ENCODE data around the gene BTBD6. TPM values are rescaled to one million over a fixed set of nuclear protein-coding genes. Genes with fewer than 3 reads are reported as not detected.
"Not testable (repeated sequence)": the region's sequence is repeated elsewhere in the genome, so short reads cannot be mapped to it uniquely, and the experiment has no call there.

Gene BTBD6
- total and polyA plus RNA-seq, 9 of the 15 experiments (the other 6 are each of a cell fraction or from before 2014, with no cell fraction given), result not detected

DNA sequence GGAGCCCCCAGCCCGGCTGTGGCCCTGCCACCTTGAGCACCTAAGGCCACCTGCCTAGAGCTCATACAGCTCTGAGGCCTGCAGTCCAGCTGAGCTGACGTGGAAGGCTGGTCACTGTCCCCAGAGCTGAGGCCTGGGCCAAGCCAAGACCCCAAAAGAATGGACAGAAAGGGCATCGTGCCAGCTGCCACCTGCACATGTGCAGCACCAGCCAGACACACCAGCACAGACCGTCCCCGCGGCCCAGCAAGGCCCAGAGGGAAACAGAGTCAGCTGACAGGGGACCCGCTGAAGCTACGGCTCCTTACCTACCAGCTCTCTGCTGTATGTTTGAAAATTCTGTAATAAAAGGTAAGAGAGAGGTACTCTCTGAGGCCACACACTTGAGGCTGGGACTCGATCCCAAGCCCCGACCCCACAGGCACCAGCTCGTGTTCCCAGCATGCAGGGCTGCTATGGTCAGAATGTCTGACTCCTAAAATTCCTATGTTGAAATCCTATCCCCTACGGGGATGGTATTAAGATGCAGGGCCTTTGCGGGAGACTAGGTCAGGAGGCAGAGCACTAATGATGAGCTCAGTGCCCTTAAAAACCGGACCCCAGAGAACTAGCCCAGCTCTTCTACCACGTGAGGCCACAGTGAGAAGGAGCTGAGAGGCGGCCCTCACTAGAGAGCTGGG is 27.1 kb downstream of the BTBD6 start (continued):
- TF ChIP-seq, protein P1, sequence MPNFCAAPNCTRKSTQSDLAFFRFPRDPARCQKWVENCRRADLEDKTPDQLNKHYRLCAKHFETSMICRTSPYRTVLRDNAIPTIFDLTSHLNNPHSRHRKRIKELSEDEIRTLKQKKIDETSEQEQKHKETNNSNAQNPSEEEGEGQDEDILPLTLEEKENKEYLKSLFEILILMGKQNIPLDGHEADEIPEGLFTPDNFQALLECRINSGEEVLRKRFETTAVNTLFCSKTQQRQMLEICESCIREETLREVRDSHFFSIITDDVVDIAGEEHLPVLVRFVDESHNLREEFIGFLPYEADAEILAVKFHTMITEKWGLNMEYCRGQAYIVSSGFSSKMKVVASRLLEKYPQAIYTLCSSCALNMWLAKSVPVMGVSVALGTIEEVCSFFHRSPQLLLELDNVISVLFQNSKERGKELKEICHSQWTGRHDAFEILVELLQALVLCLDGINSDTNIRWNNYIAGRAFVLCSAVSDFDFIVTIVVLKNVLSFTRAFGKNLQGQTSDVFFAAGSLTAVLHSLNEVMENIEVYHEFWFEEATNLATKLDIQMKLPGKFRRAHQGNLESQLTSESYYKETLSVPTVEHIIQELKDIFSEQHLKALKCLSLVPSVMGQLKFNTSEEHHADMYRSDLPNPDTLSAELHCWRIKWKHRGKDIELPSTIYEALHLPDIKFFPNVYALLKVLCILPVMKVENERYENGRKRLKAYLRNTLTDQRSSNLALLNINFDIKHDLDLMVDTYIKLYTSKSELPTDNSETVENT (CRISPR knock-in tag; IDR thresholded peaks at IDR 0.05), result no peak
- TF ChIP-seq DACH1 (IDR thresholded peaks at IDR 0.05; ENCODE audit: partially characterized antibody) (no peak), ZNF316 (IDR thresholded peaks at IDR 0.05) (no peak), RBBP5 (IDR thresholded peaks at IDR 0.05; ENCODE audit: borderline replicate concordance, insufficient read depth, low read length, poor library complexity, severe bottlenecking) (no peak), SMARCE1 (IDR thresholded peaks at IDR 0.05) (no peak), POLR2H (tag; IDR thresholded peaks at IDR 0.05; ENCODE audit: low read depth) (no peak), ZNF311 (CRISPR knock-in tag; IDR thresholded peaks at IDR 0.05) (no peak), NFIC (IDR thresholded peaks at IDR 0.05) (no peak)
- TF ChIP-seq, protein P2, sequence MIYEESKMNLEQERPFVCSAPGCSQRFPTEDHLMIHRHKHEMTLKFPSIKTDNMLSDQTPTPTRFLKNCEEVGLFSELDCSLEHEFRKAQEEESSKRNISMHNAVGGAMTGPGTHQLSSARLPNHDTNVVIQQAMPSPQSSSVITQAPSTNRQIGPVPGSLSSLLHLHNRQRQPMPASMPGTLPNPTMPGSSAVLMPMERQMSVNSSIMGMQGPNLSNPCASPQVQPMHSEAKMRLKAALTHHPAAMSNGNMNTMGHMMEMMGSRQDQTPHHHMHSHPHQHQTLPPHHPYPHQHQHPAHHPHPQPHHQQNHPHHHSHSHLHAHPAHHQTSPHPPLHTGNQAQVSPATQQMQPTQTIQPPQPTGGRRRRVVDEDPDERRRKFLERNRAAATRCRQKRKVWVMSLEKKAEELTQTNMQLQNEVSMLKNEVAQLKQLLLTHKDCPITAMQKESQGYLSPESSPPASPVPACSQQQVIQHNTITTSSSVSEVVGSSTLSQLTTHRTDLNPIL (CRISPR knock-in tag; IDR thresholded peaks at IDR 0.05), result no peak

DNA sequence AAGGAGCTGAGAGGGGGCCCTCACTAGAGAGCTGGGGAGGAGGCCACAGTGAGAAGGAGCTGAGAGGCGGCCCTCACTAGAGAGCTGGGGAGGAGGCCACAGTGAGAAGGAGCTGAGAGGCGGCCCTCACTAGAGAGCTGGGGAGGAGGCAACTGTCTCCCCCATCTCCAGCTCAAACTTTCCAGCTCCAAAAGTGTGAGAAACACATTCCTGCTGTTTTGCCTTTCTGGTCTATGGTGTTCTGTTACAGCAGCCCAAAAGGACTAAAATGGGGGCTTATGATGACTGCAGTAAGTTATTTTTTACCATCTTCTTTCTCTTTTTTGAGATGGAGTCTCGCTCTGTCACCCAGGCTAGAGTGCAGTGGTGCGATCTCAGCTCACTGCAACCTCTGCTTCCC is 29.1 kb downstream of the BTBD6 start:
- not testable (repeated sequence) for H3K79me2 ChIP-seq (ENCODE audit: control insufficient read depth, insufficient read depth, low read length)

More for the DNA sequence above, 29.1 kb downstream of the BTBD6 start:
- H3K27me3 ChIP-seq (ENCODE audit: control insufficient read depth in 2 of 2, insufficient read depth in 2 of 2, low read length in 2 of 2); BruUV-seq (replicated peaks); H3K4me2 ChIP-seq (ENCODE audit: insufficient read depth, low read length); intact Hi-C loops (cut with micrococcal nuclease); H3K9me1 ChIP-seq (ENCODE audit: control insufficient read depth, insufficient read depth, low read length); in situ Hi-C loops (cut with MboI); H3K4me3 ChIP-seq; FAIRE-seq; H3K9me3 ChIP-seq (replicated peaks; ENCODE audit: control insufficient read depth, insufficient read depth, low read depth, low read length); H3K36me3 ChIP-seq (ENCODE audit: control insufficient read depth, insufficient read depth, low read length); CTCF ChIA-PET (ENCODE audit: low intra/inter-chr PET ratio); POLR2A ChIA-PET; H3K9ac ChIP-seq (ENCODE audit: insufficient read depth in 1 of 2, low read depth in 2 of 2, low read length in 2 of 2); H3K27ac ChIP-seq (ENCODE audit: extremely low read depth, low read depth, low read length); H2AFZ ChIP-seq (ENCODE audit: low read depth, low read length); ATAC-seq; DNase-seq (ENCODE audit: extremely low read depth in 1 of 4, low spot score in 3 of 4); H4K20me1 ChIP-seq (replicated peaks; ENCODE audit: control insufficient read depth, insufficient read depth, low read length): not testable (repeated sequence)
- WGBS (ENCODE audit: insufficient coverage, low coverage, missing lambda C conversion rate), result 50% methylated on average over 2 of the region's 4 CpGs
- H3K4me1 ChIP-seq (replicated peaks in 1 of 2; ENCODE audit: control insufficient read depth in 2 of 2, insufficient read depth in 2 of 2, low read length in 2 of 2), result peaks cover 0 to 13% of the 10 kb centered on the region in 2 experiments; a peak in 2 of 5 replicates
